ENCODE results near the gene ANKH. TPM values are rescaled to one million over a fixed set of nuclear protein-coding genes. Genes with fewer than 3 reads are reported as not detected.

Gene ANKH
- total RNA-seq, 1 experiment from 2014 or later: 13.9 TPM

DNA sequence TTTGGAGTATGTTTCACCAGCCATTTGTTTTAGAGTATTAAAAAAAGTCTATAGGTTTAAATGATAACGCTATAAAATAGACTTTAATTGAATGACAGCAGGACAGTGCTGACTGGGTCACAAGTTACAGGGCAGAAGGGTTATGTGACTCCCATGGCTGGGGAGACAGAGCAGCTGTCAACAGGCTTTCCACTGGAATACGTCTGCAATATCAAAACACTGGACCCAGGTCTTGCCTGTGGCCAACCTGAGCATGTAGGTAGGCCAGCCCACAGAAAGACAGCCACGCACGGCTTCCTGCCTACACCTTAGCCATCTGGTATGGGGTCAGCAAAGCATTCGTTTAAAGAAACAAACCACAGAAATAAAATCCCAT, 126.4 kb downstream of the ANKH start:
- Histone ChIP-seq H3K4me3 (ENCODE audit: low read depth, low read length, poor library complexity, severe bottlenecking) (no peak overlapping the region), H3K27me3 (replicated peaks; ENCODE audit: insufficient read depth, low read depth, low read length, poor library complexity) (no peaks in the 10 kb centered on the region), H3K4me1 (ENCODE audit: insufficient read depth, low read length, poor library complexity, severe bottlenecking) (no peaks in the 10 kb centered on the region), H3K36me3 (ENCODE audit: insufficient read depth, low read length, poor library complexity, severe bottlenecking) (no peaks in the 10 kb centered on the region), H3K27ac (ENCODE audit: low read depth, low read length, poor library complexity, severe bottlenecking) (no peak overlapping the region), H3K9me3 (ENCODE audit: low read depth, low read length, poor library complexity, severe bottlenecking) (no peaks in the 10 kb centered on the region)
- BruUV-seq (replicated peaks): no TSS peak
- ChIA-PET CTCF (no interaction called here), POLR2A (ENCODE audit: low non-redundant PET) (no interaction called here)
- TF ChIP-seq, protein P1, sequence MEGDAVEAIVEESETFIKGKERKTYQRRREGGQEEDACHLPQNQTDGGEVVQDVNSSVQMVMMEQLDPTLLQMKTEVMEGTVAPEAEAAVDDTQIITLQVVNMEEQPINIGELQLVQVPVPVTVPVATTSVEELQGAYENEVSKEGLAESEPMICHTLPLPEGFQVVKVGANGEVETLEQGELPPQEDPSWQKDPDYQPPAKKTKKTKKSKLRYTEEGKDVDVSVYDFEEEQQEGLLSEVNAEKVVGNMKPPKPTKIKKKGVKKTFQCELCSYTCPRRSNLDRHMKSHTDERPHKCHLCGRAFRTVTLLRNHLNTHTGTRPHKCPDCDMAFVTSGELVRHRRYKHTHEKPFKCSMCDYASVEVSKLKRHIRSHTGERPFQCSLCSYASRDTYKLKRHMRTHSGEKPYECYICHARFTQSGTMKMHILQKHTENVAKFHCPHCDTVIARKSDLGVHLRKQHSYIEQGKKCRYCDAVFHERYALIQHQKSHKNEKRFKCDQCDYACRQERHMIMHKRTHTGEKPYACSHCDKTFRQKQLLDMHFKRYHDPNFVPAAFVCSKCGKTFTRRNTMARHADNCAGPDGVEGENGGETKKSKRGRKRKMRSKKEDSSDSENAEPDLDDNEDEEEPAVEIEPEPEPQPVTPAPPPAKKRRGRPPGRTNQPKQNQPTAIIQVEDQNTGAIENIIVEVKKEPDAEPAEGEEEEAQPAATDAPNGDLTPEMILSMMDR (conservative IDR thresholded peaks at IDR 0.05; ENCODE audit: low read depth, low read length): no peak
- TF ChIP-seq EZH2 (IDR thresholded peaks at IDR 0.05; ENCODE audit: borderline replicate concordance, low read depth, low read length, poor library complexity, severe bottlenecking): no peak
- intact Hi-C loops (cut with micrococcal nuclease; ENCODE audit: unreplicated experiment): no loop called here
- no peak for DNase-seq (ENCODE audit: low spot score)

DNA sequence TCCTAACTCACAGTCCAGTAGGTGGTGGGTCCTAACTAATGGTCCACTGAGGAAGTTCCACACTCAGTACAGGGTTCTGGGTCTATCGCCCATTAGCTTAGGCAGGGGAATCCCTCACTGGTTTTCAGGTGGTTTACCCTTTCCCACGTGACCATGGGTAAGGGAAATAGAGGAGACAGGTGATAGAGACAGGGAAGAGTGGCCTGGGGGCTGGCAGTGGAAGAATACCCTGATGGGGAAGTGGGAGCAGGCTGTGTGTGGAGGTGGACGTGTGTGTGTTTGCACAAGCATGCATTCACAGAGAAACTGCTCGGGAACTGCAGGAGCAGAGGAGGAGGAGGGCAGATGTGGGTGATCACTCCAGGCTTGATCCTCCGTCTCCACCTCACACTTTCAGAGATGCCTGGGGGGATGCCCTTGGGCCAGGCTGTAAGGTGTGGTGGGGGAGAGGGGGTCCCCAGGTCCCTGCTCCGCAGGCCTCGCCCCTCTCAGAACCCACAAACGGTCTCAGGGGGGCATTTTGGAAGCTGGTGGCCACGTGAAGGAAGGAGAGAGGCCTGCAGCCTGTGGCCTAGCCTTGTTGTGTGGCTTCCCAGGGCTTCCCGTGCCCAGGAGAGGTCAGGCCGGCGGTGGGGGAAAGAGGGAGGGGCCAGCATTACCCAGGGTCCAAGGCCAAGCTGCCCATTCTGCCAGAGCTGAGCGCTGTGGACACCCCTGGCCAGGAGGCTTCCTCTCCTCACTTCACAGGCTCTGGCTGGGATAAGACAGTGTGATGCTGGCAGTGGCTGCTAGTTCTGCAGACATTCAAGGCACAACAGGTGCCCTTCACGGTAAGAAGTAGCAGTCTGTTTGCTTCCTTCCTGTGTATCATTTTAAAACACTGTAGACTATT, 127.0 kb downstream of the ANKH start:
- H3K27ac ChIP-seq (ENCODE audit: low read depth, low read length, poor library complexity, severe bottlenecking): no peak overlapping the region
- intact Hi-C loops (cut with micrococcal nuclease; ENCODE audit: unreplicated experiment): no loop called here
- no peaks in the 10 kb centered on the region for H3K9me3 ChIP-seq (ENCODE audit: low read depth, low read length, poor library complexity, severe bottlenecking)
- no peak for DNase-seq (ENCODE audit: low spot score)
- ChIA-PET POLR2A (ENCODE audit: low non-redundant PET) (no interaction called here), CTCF (no interaction called here)
- no peak for TF ChIP-seq EZH2 (IDR thresholded peaks at IDR 0.05; ENCODE audit: borderline replicate concordance, low read depth, low read length, poor library complexity, severe bottlenecking)
- TF ChIP-seq, protein P1 (conservative IDR thresholded peaks at IDR 0.05; ENCODE audit: low read depth, low read length): no peak
- H3K36me3 ChIP-seq (ENCODE audit: insufficient read depth, low read length, poor library complexity, severe bottlenecking): no peaks in the 10 kb centered on the region
- H3K27me3 ChIP-seq (replicated peaks; ENCODE audit: insufficient read depth, low read depth, low read length, poor library complexity): no peaks in the 10 kb centered on the region
- no TSS peak for BruUV-seq (replicated peaks)
- no peaks in the 10 kb centered on the region for H3K4me1 ChIP-seq (ENCODE audit: insufficient read depth, low read length, poor library complexity, severe bottlenecking)
- no peak overlapping the region for H3K4me3 ChIP-seq (ENCODE audit: low read depth, low read length, poor library complexity, severe bottlenecking)

DNA sequence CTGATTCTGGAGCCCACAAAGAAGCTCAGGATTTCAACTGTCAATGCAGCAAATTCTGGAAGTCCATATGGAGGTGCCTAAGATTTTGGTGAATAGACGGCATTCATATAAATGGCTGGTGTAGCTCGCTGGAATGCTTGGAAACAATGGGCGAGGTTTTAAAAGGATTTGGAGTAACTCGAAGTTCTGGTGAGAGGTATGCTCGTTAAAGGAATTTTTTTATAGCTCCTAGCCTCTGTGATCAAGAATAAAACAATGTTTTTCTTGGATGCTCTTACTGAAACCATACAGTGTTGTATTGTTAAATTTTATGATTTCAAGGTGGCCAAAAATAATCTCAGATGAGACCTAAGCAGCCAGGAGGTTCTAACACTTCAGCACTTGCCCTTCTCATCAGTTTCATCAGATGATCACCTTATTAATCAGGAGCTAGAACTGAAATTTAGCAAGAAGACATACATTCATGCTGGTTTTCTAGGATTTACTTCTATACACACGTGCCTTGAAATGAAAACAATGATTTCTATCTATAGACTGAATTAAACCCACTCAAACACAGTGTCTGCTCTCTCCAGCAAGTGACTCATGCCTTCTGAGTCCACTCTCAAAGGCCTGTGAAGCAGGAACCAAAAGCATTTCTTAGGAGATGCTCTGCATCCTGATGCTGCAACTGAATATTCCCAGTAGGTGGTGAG, 127.8 kb downstream of the ANKH start:
- no peaks in the 10 kb centered on the region for H3K4me1 ChIP-seq (ENCODE audit: insufficient read depth, low read length, poor library complexity, severe bottlenecking)
- TF ChIP-seq, protein P1 (conservative IDR thresholded peaks at IDR 0.05; ENCODE audit: low read depth, low read length): no peak
- no peak for TF ChIP-seq EZH2 (IDR thresholded peaks at IDR 0.05; ENCODE audit: borderline replicate concordance, low read depth, low read length, poor library complexity, severe bottlenecking)
- BruUV-seq (replicated peaks): no TSS peak
- H3K9me3 ChIP-seq (ENCODE audit: low read depth, low read length, poor library complexity, severe bottlenecking): no peaks in the 10 kb centered on the region
- H3K4me3 ChIP-seq (ENCODE audit: low read depth, low read length, poor library complexity, severe bottlenecking): no peak overlapping the region
- CTCF ChIA-PET: no interaction called here
- no peak for DNase-seq (ENCODE audit: low spot score)
- POLR2A ChIA-PET (ENCODE audit: low non-redundant PET): no interaction called here
- no peaks in the 10 kb centered on the region for H3K36me3 ChIP-seq (ENCODE audit: insufficient read depth, low read length, poor library complexity, severe bottlenecking)
- no peak overlapping the region for H3K27ac ChIP-seq (ENCODE audit: low read depth, low read length, poor library complexity, severe bottlenecking)
- intact Hi-C loops (cut with micrococcal nuclease; ENCODE audit: unreplicated experiment): no loop called here
- no peaks in the 10 kb centered on the region for H3K27me3 ChIP-seq (replicated peaks; ENCODE audit: insufficient read depth, low read depth, low read length, poor library complexity)
